IMR-90 (cell line): ENCODE measurements around the gene NF2. TPM values are rescaled to one million over a fixed set of nuclear protein-coding genes. Genes with fewer than 3 reads are reported as not detected.

ENCODE experiments used
- ATAC-seq: fragments of 200-7000 bp; cut with Tn5 transposase; 2 replicates; pipeline ENCODE4 v1.9.1; 2020; ENCODE audit warnings: low read depth, mild to moderate bottlenecking, moderate library complexity
- BruUV-seq: library from RNA; stranded (reverse); fragments of 400-500 nt; replicated peaks from 2 replicates; lab custom pipeline; 2021; lab: Mats Ljungman, UMichigan
- CTCF ChIA-PET: fragments of 300-600 bp; formaldehyde crosslinking; extraction: SDS; loops from one replicate; lab custom pipeline; 2021; ENCODE audit warnings: antibody characterized with exemption; lab: Yijun Ruan, JAX
- POLR2A ChIA-PET: fragments of 300-600 bp; sonication (Branson Sonifier 250); formaldehyde crosslinking; loops from one replicate; lab custom pipeline; 2022; ENCODE audit warnings: antibody characterized with exemption; ENCODE audit not compliant: unreplicated experiment; lab: Charles Lee
- DNase-seq: peaks from one replicate; pipeline ENCODE4 v3.0.0; 2013
- H2AFZ ChIP-seq: replicated peaks from 2 replicates; pipeline ENCODE3; 2013; ENCODE audit warnings: low read length, mild to moderate bottlenecking; ENCODE audit not compliant: poor library complexity
- H2AK5ac ChIP-seq: 2 replicates; pipeline ENCODE4 v1.6.1; 2013; ENCODE audit warnings: low read depth, low read length, inconsistent platforms
- H2AK9ac ChIP-seq: replicated peaks from 2 replicates; pipeline ENCODE3; 2013; ENCODE audit warnings: mild to moderate bottlenecking, low read depth, low read length, moderate library complexity; ENCODE audit not compliant: poor library complexity
- H2BK120ac ChIP-seq: 2 replicates; pipeline ENCODE4 v1.6.1; 2013; ENCODE audit warnings: low read depth, low read length, inconsistent platforms
- H2BK15ac ChIP-seq: 3 replicates; pipeline ENCODE4 v1.6.1; 2013; ENCODE audit warnings: low read depth, low read length, inconsistent platforms
- H2BK20ac ChIP-seq: 2 replicates; pipeline ENCODE4 v1.6.1; 2013; ENCODE audit warnings: low read depth, mild to moderate bottlenecking, inconsistent platforms, low read length, moderate library complexity
- H2BK5ac ChIP-seq: 2 replicates; pipeline ENCODE4 v1.6.1; 2013; ENCODE audit warnings: mild to moderate bottlenecking, low read depth, low read length, inconsistent platforms; ENCODE audit not compliant: poor library complexity, severe bottlenecking
- H3K14ac ChIP-seq: replicated peaks from 2 replicates; pipeline ENCODE4 v1.6.1; 2013; ENCODE audit warnings: low read depth, low read length, inconsistent platforms
- H3K18ac ChIP-seq: 2 replicates; pipeline ENCODE4 v1.6.1; 2013; ENCODE audit warnings: low read depth, low read length, control low read depth
- H3K23ac ChIP-seq: 2 replicates; pipeline ENCODE4 v1.6.1; 2013; ENCODE audit warnings: low read depth, low read length, inconsistent platforms
- H3K27ac ChIP-seq: 2 replicates; pipeline ENCODE4 v1.5.1; 2013; ENCODE audit warnings: mild to moderate bottlenecking, control low read depth, low read length; ENCODE audit not compliant: insufficient read depth
- H3K27me3 ChIP-seq: 2 replicates; pipeline ENCODE4 v1.6.1; 2013; ENCODE audit warnings: low read length; ENCODE audit not compliant: control insufficient read depth, insufficient read depth
- H3K36me3 ChIP-seq: 2 replicates; pipeline ENCODE4 v1.6.1; 2013; ENCODE audit warnings: low read length, mixed read lengths; ENCODE audit not compliant: control insufficient read depth, insufficient read depth
- H3K4ac ChIP-seq: 2 replicates; pipeline ENCODE4 v1.6.1; 2013; ENCODE audit warnings: low read depth, low read length, inconsistent platforms
- H3K4me1 ChIP-seq: 2 replicates; pipeline ENCODE4 v1.6.1; 2013; ENCODE audit warnings: low read length, mixed read lengths; ENCODE audit not compliant: control insufficient read depth, insufficient read depth
- H3K4me2 ChIP-seq: 2 replicates; pipeline ENCODE4 v1.6.1; 2013; ENCODE audit warnings: low read depth, mild to moderate bottlenecking, control low read depth, low read length, moderate library complexity
- H3K4me3 ChIP-seq: 2 replicates; pipeline ENCODE4 v1.5.1; 2013; ENCODE audit warnings: low read depth, mild to moderate bottlenecking, control low read depth, low read length, moderate library complexity; ENCODE audit not compliant: insufficient read depth
- H3K56ac ChIP-seq: 2 replicates; pipeline ENCODE4 v1.6.1; 2013; ENCODE audit warnings: low read length, inconsistent platforms; ENCODE audit not compliant: insufficient read depth; ENCODE audit errors: extremely low read depth
- H3K79me1 ChIP-seq, 2 experiments: 2 replicates each; pipeline ENCODE4 v1.6.1; 2013; ENCODE audit warnings: low read length in 2 of 2, inconsistent platforms in 1 of 2, low read depth in 1 of 2
- H3K9ac ChIP-seq: 2 replicates; pipeline ENCODE4 v1.6.1; 2013; ENCODE audit warnings: low read depth, low read length, control low read depth
- H3K9me1 ChIP-seq: 2 replicates; pipeline ENCODE4 v1.6.1; 2013; ENCODE audit warnings: low read length, inconsistent platforms; ENCODE audit not compliant: insufficient read depth
- H3K9me3 ChIP-seq: 2 replicates; pipeline ENCODE4 v1.6.1; 2013; ENCODE audit warnings: low read length; ENCODE audit not compliant: control insufficient read depth, insufficient read depth
- H4K20me1 ChIP-seq: 2 replicates; pipeline ENCODE4 v1.6.1; 2013; ENCODE audit warnings: low read length, inconsistent platforms; ENCODE audit not compliant: insufficient read depth
- H4K5ac ChIP-seq: 2 replicates; pipeline ENCODE4 v1.6.1; 2013; ENCODE audit warnings: mild to moderate bottlenecking, low read depth, low read length, control low read depth
- H4K8ac ChIP-seq, 2 experiments: 2 replicates each; pipeline ENCODE4 v1.6.1; 2013; ENCODE audit warnings: low read depth in 2 of 2, low read length in 2 of 2, control low read depth in 1 of 2, inconsistent platforms in 1 of 2
- H4K91ac ChIP-seq: 2 replicates; pipeline ENCODE4 v1.6.1; 2013; ENCODE audit warnings: low read depth, low read length, inconsistent platforms; ENCODE audit not compliant: insufficient read depth
- BHLHE40 ChIP-seq: fragments of 150-350 bp; IDR thresholded peaks from 2 replicates; pipeline ENCODE4 v1.6.1; 2016; ENCODE audit warnings: mild to moderate bottlenecking, low read depth, low read length
- CEBPB ChIP-seq: IDR thresholded peaks from 2 replicates; pipeline ENCODE4 v1.6.1; 2012; ENCODE audit warnings: low read depth, low read length, improper control_type of control experiment
- CHD1 ChIP-seq: IDR thresholded peaks from 2 replicates; pipeline ENCODE4 v1.6.1; 2012; ENCODE audit warnings: low read depth, low read length, improper control_type of control experiment
- CTCF ChIP-seq: conservative IDR thresholded peaks from 2 replicates; pipeline ENCODE4 v1.5.1; 2012; ENCODE audit warnings: mild to moderate bottlenecking, low read depth, low read length, improper control_type of control experiment
- ELK1 ChIP-seq: fragments of 150-350 bp; IDR thresholded peaks from 2 replicates; pipeline ENCODE4 v1.6.1; 2016; ENCODE audit warnings: low read depth, mild to moderate bottlenecking, low read length, moderate library complexity, borderline replicate concordance
- FOS ChIP-seq: fragments of 150-350 bp; IDR thresholded peaks from 2 replicates; pipeline ENCODE4 v1.6.1; 2016; ENCODE audit warnings: low read depth, low read length
- MAFK ChIP-seq: IDR thresholded peaks from 2 replicates; pipeline ENCODE4 v1.6.1; 2012; ENCODE audit warnings: low read depth, low read length, improper control_type of control experiment
- MAZ ChIP-seq: IDR thresholded peaks from 2 replicates; pipeline ENCODE4 v1.6.1; 2012; ENCODE audit warnings: low read depth, mild to moderate bottlenecking, low read length, improper control_type of control experiment, moderate library complexity, borderline replicate concordance
- MXI1 ChIP-seq: IDR thresholded peaks from 2 replicates; pipeline ENCODE4 v1.6.1; 2012; ENCODE audit warnings: low read depth, mild to moderate bottlenecking, low read length, moderate library complexity, borderline replicate concordance
- NFE2L2 ChIP-seq: fragments of 150-350 bp; IDR thresholded peaks from 2 replicates; pipeline ENCODE4 v1.6.1; 2016; ENCODE audit warnings: low read depth, mild to moderate bottlenecking, low read length
- POLR2A ChIP-seq: IDR thresholded peaks from 2 replicates; pipeline ENCODE4 v1.6.1; 2012; ENCODE audit warnings: mild to moderate bottlenecking, low read depth, low read length
- RAD21 ChIP-seq: IDR thresholded peaks from 2 replicates; pipeline ENCODE4 v1.6.1; 2012; ENCODE audit warnings: low read length, improper control_type of control experiment
- RCOR1 ChIP-seq: IDR thresholded peaks from 2 replicates; pipeline ENCODE4 v1.6.1; 2012; ENCODE audit warnings: mild to moderate bottlenecking, low read length, improper control_type of control experiment; ENCODE audit not compliant: insufficient replicate concordance
- RFX5 ChIP-seq: IDR thresholded peaks from 2 replicates; pipeline ENCODE4 v1.8.0; 2012; ENCODE audit warnings: low read depth, mild to moderate bottlenecking, low read length, moderate library complexity
- SMC3 ChIP-seq: fragments of 150-350 bp; IDR thresholded peaks from 2 replicates; pipeline ENCODE4 v1.6.1; 2016; ENCODE audit warnings: low read depth, mild to moderate bottlenecking, antibody characterized with exemption, low read length, moderate library complexity
- USF2 ChIP-seq: fragments of 150-350 bp; IDR thresholded peaks from 2 replicates; pipeline ENCODE4 v1.6.1; 2017; ENCODE audit warnings: mild to moderate bottlenecking, antibody characterized with exemption, low read length, low read depth
- WGBS, 2 experiments: methylation state at CpG; one replicate each; pipeline versions ENCODE4 v1.1.5 to v1.1.7; 2013; ENCODE audit warnings: missing lambda C conversion rate in 2 of 2; ENCODE audit not compliant: insufficient read length in 1 of 2; ENCODE audit errors: extremely low coverage in 2 of 2; 5-methylcytosine and 5-hydroxymethylcytosine counted together
- dilution Hi-C: fragments of 300-500 bp; cut with HindIII; formaldehyde crosslinking; loops from one replicate; pipeline ENCODE4 v1.14.3; 2018; ENCODE audit warnings: low sequenced_read_pairs; ENCODE audit not compliant: unreplicated experiment
- in situ Hi-C: fragments of 300-500 bp; cut with MboI; formaldehyde crosslinking; loops from 3 replicates; pipeline ENCODE4 v1.14.3; 2019; ENCODE audit warnings: low sequenced_read_pairs, inconsistent platforms, mixed read lengths
- intact Hi-C: fragments of 100-400 bp; cut with micrococcal nuclease; formaldehyde crosslinking; loops from 2 replicates; pipeline ENCODE4 v1.10.0; 2022
- polyA plus RNA-seq, 3 experiments: library from polyadenylated mRNA; depleted of rRNA; stranded (reverse); fragments of >200 nt; gene quantifications; 2 replicates each; pipeline ENCODE4 v1.2.3, GENCODE V29; 2012; ENCODE audit warnings: low replicate concordance in 1 of 3
- total RNA-seq: library from RNA; depleted of rRNA; stranded (reverse); fragments of >200 nt; gene quantifications from 2 replicates; pipeline ENCODE4 v1.2.3, GENCODE V29; 2012

The NF2 gene
- total and polyA plus RNA-seq, 2 of the 4 experiments (the other 2 are of a cell fraction): 59.0 to 151 TPM

GRCh38 chr22:29631725-29632124 lies 28.3 kb downstream of the NF2 start:
- no peak for ATAC-seq
- Histone ChIP-seq H3K79me1 (peaks cover 66 to 95% of the 10 kb centered on the region in 2 experiments), H2AFZ (no peak overlapping the region), H4K5ac (no peak overlapping the region), H3K27ac (no peak overlapping the region), H4K91ac (no peak overlapping the region), H2AK9ac (no peak overlapping the region), H2BK15ac (no peak overlapping the region), H3K14ac (no peak overlapping the region), H3K36me3 (peaks cover 3% of the 10 kb centered on the region; the same call in 1 of the 2 replicates), H2BK120ac (no peak overlapping the region), H4K20me1 (peaks cover 42% of the 10 kb centered on the region), H3K9me3 (no peaks in the 10 kb centered on the region), H3K4me3 (no peak overlapping the region), H3K4ac (no peak overlapping the region), H4K8ac (no peak overlapping the region), H3K27me3 (no peaks in the 10 kb centered on the region), H2BK20ac (no peak overlapping the region), H3K9me1 (peaks cover 31% of the 10 kb centered on the region), H3K56ac (no peak overlapping the region), H2BK5ac (no peak overlapping the region), H3K23ac (no peak overlapping the region), H2AK5ac (no peak overlapping the region), H3K18ac (no peak overlapping the region), H3K9ac (no peak overlapping the region), H3K4me1 (peaks cover 17% of the 10 kb centered on the region), H3K4me2 (no peak overlapping the region)
- dilution Hi-C loops: no loop called here
- in situ Hi-C loops: loop anchor here (10.0 kb wide), 2 partner anchors 373 to 453 kb away; partner anchors contain the start of gene HORMAD2
- no peak for TF ChIP-seq CEBPB
- no peak for TF ChIP-seq CHD1
- no peak for TF ChIP-seq FOS
- no peak for TF ChIP-seq MAFK
- no peak for TF ChIP-seq USF2
- TF ChIP-seq RFX5: no peak
- no peak for TF ChIP-seq RCOR1
- TF ChIP-seq ELK1: no peak
- TF ChIP-seq MXI1: no peak
- TF ChIP-seq MAZ: no peak
- no peak for TF ChIP-seq NFE2L2
- no peak for TF ChIP-seq POLR2A
- no peak for TF ChIP-seq BHLHE40
- no peak for TF ChIP-seq RAD21
- no peak for TF ChIP-seq CTCF
- TF ChIP-seq SMC3: no peak
- intact Hi-C loops: no loop called here
- ChIA-PET CTCF (no interaction called here), POLR2A (no interaction called here)
- DNase-seq: no peak
- BruUV-seq: no TSS peak
- WGBS, 2 experiments: no CpG with 5 or more reads among the region's 1 CpG
